HG02938 (cell line): Measurements from ENCODE around the gene BEST2.

Experiments used
- ATAC-seq: cut with Tn5 transposase; IDR thresholded peaks from one replicate; pipeline ENCODE4 v1.9.1; 2021; ENCODE audit warnings: mild to moderate bottlenecking, moderate library complexity; ENCODE audit not compliant: unreplicated experiment

Gene BEST2

GRCh38 chr19:12766051-12766521, 14.5 kb downstream of the BEST2 start:
- ATAC-seq = no peak

DNA sequence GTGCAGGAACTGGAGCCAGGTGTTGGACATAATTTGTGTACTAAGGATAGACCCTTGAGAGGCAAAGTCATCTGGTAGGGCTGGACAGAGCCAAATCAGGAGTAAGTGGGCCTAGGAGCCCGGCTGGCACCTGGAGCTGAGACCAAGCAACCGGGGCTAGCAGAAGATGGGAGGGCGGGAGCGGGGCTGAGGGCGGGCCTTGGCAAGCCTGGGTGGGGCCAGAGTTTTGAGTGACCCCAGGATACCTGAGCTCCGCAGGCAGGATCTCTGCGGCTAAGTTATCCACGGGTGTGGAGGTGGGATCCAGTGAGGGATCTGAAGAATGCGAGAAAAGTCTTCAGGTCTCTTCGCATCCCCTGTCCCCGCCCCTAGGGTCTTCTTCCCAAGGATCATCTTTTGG, 15.6 kb downstream of the BEST2 start:
- ATAC-seq = no peak

GRCh38 chr19:12767666-12768065, 16.1 kb downstream of the BEST2 start:
- ATAC-seq = no peak

DNA sequence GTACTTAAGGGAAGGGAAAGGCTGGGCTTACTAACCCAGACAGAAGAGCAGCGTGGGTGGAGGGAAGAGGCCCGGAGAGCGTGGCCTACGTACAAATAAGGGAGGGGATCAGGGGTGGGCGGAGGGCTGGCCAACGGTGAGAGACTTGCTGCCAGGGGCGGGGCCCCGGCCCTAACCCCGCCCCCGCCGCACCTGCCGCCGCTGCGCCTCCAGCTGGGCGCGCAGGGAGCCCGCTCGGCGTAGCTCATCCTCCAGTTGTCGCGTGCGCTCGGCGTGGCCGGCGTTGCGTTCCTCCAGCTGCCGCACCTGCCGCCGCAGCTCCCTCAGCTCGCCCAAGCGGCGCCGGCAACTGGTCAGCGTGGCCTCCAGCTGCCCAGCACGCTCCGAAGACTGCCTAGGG, 18.1 kb downstream of the BEST2 start:
- ATAC-seq = no peak

- ATAC-seq = no peak
Measured at GRCh38 chr19:12770922-12771321, 19.3 kb downstream of the BEST2 start.

DNA sequence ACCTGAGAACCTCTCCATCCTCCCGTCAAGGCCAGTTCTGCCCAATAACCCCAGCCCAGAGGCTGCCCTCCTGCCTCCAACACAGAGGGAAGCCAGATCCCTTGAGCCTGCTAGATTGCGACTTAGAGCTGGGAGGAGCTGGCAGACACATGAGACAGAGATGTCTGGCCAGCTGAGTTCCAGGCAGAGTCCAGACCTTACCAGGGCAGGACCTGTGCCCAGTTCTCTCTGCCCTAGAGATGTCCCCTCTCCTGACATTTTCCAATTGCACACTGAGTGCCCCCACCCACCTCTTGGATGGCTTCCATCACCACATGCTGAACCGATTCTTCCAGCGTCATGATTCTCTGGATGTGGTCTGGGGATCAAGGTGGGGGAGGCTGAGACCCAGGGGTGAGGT, 20.7 kb downstream of the BEST2 start:
- no peak for ATAC-seq

DNA sequence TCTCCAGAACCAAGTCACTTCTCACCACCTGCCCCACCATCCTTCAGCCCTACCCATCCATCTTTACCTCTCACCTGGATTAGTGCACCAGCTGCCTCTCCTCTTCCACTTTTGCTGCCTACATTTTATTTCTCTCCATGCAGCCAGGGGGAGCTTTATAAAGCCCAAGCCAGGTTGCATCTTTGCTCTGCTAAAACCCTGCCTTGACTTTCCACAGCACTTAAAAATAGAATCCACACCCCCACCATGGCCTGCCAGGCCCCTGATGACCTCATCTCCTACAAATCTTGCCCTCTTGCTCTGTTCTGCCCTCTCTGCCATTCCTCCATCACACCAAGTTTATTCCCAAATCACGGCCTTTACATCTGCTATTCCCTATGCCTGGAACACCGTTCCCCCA, 22.0 kb downstream of the BEST2 start:
- no peak for ATAC-seq

GRCh38 chr19:12774588-12775555, 23.3 kb downstream of the BEST2 start, which contains the start of gene HOOK2:
Gene HOOK2 (minus strand): TSS chr19:12775552. CDS start chr19:12775449, 103 bp downstream.
- ATAC-seq = peak; percentile 1

DNA sequence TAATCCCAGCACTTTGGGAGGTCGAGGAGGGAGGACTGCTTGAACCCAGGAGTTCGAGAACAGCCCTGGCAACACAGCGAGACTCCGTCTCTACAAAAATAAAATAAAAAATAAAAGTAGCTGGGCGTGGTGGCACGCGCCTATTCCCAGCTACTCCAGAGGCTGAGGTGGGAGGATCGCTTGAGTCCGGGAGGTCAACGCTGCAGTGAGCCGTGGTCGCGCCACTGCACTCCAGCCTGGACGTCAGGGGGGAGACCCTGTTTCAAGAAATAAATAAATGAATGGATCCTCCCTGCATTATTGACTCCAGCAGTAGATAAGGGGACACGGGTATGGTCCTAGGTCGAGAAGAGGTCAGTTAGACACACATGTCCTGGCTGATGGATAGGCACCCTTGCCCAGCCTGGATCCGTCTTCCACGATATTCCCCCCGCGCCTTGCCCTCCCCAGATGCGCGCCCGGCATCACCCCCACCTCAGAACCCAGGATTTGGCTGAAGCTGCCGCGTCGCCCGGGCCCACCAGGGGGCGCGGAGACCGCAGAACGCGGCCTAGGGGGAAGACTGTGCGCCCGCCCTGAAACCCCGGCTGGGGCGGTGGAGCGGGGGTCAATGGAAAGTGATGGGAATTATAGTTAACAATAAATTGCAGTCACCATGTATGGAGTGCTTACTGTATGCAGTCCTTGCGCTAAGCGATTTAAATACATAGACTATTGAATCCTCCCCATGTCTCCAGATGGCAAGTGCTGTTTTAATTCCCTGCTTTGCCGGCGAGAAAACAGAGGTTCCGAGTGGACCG, 25.8 kb downstream of the BEST2 start:
- no peak for ATAC-seq

DNA sequence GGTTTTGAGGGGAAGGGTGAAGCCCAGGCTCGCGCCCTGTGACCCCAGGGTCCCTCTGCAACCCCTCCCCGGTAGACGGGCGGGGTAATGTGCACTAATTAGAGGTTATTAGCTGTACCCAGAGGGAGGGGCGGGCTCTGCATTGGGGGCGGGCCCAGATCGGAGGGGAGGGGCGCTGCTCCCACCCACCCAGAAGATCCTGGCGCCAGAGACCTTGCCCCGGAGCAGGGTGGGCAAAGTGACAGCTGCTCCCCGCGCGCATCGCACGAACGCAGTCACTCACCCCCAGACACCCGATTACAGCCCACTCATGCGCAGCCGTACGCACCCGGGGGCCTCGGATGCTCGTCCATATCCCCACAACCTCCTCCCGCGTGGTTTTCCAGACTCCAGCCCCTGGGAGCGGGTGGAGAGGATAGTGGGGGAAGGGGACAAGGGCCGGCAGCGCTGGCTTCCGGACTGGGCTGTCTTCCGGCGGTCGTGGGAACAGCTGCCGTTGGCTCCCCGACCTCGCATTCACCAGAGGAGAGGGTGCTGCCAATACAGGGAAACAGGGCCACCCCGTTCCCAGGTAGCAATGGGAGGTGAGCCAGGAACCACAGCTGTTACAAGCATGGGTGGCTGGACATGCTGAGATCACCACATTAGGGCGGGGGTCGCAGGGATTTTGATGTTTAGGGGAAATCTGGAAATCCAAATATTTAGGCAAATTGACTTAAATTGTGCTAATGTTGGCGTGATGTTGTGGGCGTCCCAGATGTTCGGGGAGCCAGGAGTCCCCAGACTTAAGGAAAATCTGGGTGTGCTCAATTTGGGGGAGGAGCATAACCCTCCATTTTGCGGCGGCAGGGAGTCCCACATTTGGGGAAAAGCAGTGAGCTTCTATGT, 26.7 kb downstream of the BEST2 start:
- no peak for ATAC-seq

- no peak for ATAC-seq
Measured at GRCh38 chr19:12778905-12779161, 27.2 kb downstream of the BEST2 start.

DNA sequence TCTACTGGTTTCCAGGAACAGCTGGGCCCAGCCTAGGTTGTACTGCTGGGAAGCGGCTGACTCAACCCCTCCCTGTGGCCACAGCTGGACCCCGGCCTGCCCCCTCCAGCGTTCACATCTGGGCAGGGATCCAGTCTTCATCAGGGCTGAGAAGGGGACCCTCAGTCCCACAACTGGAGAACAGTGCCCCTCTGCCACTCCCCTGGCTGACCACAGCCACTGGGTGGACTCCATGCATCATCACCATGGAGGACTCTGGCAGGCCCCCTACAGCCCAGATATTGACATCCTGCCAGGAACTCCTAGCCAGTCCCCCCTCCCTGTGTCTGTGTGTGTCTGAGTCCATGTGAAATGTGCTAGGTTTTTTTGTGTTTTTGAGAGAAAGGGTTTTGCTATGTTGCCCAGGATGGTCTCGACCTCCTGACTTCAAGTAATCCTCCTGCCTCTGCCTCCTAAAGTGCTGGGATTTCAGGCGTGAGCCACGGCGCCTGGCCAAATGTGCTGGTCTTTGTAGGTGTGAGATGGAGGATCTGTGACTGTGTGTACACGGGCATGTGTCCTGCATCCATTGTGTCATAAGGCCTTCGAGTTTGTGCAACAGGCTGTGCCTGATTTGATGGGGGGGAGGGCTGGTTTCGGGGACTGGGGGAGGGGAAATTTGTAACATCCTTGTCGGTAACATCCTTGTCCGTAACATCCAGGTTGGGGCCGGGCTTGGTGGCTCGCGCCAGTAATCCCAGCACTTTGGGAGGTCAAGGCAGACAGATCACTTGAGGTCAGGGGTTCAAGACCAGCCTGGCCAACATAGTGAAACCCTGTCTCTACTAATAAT, 27.8 kb downstream of the BEST2 start:
- no peak for ATAC-seq

DNA sequence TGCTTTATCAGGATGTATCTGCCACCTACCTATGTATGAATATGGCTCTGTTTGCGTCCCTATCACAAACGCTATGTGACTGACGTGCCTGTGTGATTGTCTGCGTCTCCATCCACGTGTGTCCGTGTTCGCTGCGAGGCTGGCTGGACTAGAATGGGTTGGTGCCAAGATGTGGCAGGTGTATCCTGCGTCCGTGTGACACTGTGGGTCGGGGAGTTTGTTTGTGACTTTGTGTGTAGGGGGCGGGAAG, 30.5 kb downstream of the BEST2 start:
- no peak for ATAC-seq

GRCh38 chr19:12782424-12783290, 31.1 kb downstream of the BEST2 start:
- ATAC-seq = no peak

- no peak for ATAC-seq
Measured at GRCh38 chr19:12783291-12783848, 31.8 kb downstream of the BEST2 start.

DNA sequence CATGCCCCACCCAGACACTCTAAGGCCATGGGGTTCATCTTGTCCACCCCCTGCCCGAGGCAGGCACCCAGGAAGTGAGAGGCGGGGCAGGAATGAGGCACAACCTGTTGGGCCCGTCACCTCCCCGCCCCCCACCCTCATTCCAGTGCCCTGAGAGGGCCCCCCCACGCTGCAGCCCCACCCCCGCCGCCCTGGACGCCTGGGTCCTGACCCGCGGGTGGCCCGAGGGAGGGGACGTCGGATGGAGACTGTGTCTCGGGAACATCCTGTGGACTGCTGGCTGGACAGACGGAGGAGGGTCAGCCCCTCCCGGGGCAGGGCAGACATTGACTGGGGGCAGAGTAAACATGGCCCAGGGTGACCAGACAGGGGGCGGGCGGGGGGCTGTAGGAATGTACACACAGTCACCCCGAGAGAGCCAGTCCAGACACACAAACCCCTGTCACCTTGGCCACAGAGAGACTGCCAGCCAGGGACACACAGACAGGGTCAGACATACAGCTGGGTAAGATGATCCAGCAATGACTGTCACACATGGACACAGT, 32.3 kb downstream of the BEST2 start:
- ATAC-seq = no peak

GRCh38 chr19:12784394-12784870, 32.8 kb downstream of the BEST2 start:
- no peak for ATAC-seq

DNA sequence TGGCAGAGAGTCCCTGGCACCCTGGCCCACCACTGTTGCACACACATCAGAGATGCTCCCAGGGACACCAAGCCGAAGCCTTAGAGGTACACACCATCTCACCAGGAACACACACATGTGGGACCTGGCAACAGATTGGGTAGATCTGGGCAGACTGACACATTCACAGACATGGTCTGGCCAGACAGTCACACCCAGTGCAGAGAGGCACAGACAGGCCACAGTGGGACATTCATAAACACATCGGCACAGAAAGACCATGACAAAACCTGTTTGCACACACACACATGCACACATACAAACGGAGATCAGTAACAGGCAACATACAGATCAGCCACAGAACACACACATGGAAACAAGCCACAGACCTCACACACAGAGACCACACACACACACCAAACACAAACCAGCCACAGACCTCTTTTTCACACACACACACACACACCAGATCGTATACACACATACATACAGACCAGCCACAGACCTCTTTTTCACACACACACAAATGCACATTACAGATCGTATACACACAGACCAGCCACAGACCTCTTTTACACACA, 33.4 kb downstream of the BEST2 start:
- no peak for ATAC-seq
